WERI-Rb-1 (cell line): Measurements from ENCODE around the gene NDUFA13.

Experiments used
- DNase-seq: peaks from one replicate; pipeline ENCODE4 v3.0.0-alpha.2; 2020
- H3K27ac ChIP-seq: fragments of 250-450 bp; sonication (Bioruptor Pico); 2 replicates; pipeline ENCODE4 v1.5.1; 2020; ENCODE audit warnings: mild to moderate bottlenecking, moderate library complexity
- H3K27me3 ChIP-seq: fragments of 250-450 bp; sonication (Bioruptor Pico); 2 replicates; pipeline ENCODE4 v1.5.1; 2021; ENCODE audit warnings: mild to moderate bottlenecking, low read depth, moderate library complexity; ENCODE audit not compliant: insufficient read depth, severe bottlenecking
- H3K36me3 ChIP-seq: fragments of 250-450 bp; sonication (Bioruptor Pico); 2 replicates; pipeline ENCODE4 v1.5.1; 2020; ENCODE audit warnings: mild to moderate bottlenecking, moderate library complexity
- H3K4me3 ChIP-seq: 2 replicates; pipeline ENCODE4 v1.5.1; 2011; ENCODE audit warnings: low read depth, mild to moderate bottlenecking, control low read depth, low read length
- H3K9me3 ChIP-seq: fragments of 250-450 bp; sonication (Bioruptor Pico); 2 replicates; pipeline ENCODE4 v1.5.1; 2021; ENCODE audit warnings: mild to moderate bottlenecking, moderate library complexity; ENCODE audit not compliant: severe bottlenecking
- CTCF ChIP-seq: IDR thresholded peaks from 2 replicates; pipeline ENCODE4 v1.5.1; 2011; ENCODE audit warnings: low read depth, mild to moderate bottlenecking, control low read depth, inconsistent platforms, low read length

The NDUFA13 gene

GRCh38 chr19:19533841-19534240 lies 17.8 kb downstream of the NDUFA13 start:
- peak; percentile 38; the same call in 1 of the 2 replicates for TF ChIP-seq CTCF
- Histone ChIP-seq H3K4me3 (no peak overlapping the region), H3K27ac (no peak overlapping the region), H3K9me3 (no peaks in the 10 kb centered on the region), H3K27me3 (no peaks in the 10 kb centered on the region), H3K36me3 (no peaks in the 10 kb centered on the region)
- DNase-seq: peak; percentile 79

GRCh38 chr19:19534556-19535265 lies 18.7 kb downstream of the NDUFA13 start:
- no peak for TF ChIP-seq CTCF
- Histone ChIP-seq H3K4me3 (no peak overlapping the region), H3K27me3 (no peaks in the 10 kb centered on the region), H3K9me3 (no peaks in the 10 kb centered on the region), H3K36me3 (no peaks in the 10 kb centered on the region), H3K27ac (no peak overlapping the region)
- no peak for DNase-seq

- Histone ChIP-seq H3K9me3 (no peaks in the 10 kb centered on the region), H3K27me3 (no peaks in the 10 kb centered on the region), H3K27ac (no peak overlapping the region), H3K36me3 (no peaks in the 10 kb centered on the region), H3K4me3 (no peak overlapping the region)
- TF ChIP-seq CTCF: no peak
- DNase-seq: no peak
Measured at GRCh38 chr19:19535311-19536191, 19.5 kb downstream of the NDUFA13 start.

- no peaks in the 10 kb centered on the region for H3K27me3 ChIP-seq
- no peaks in the 10 kb centered on the region for H3K36me3 ChIP-seq
- H3K27ac ChIP-seq: no peak overlapping the region
- no peaks in the 10 kb centered on the region for H3K9me3 ChIP-seq
- no peak for TF ChIP-seq CTCF
- DNase-seq: no peak
- no peak overlapping the region for H3K4me3 ChIP-seq
Measured at GRCh38 chr19:19537075-19538048, 21.3 kb downstream of the NDUFA13 start.

- Histone ChIP-seq H3K4me3 (no peak within 1 kb of the TSS), H3K27me3 (no peaks in the 10 kb centered on the region), H3K27ac (no peak within 1 kb of the TSS), H3K36me3 (no peaks in the 10 kb centered on the region), H3K9me3 (no peaks in the 10 kb centered on the region)
- DNase-seq: no peak
- no peak for TF ChIP-seq CTCF
Measured at GRCh38 chr19:19538061-19538784, 22.2 kb downstream of the NDUFA13 start, which contains the start of gene CILP2. Gene CILP2, plus strand, starts transcription at chr19:19538265. Its CDS starts 85 bp downstream, at chr19:19538350.
